Measurements from ENCODE around the gene PRKAA2. TPM values are rescaled to one million over a fixed set of nuclear protein-coding genes. Genes with fewer than 3 reads are reported as not detected.

Gene PRKAA2
- total RNA-seq, 1 experiment from 2014 or later, result 11.1 TPM

DNA sequence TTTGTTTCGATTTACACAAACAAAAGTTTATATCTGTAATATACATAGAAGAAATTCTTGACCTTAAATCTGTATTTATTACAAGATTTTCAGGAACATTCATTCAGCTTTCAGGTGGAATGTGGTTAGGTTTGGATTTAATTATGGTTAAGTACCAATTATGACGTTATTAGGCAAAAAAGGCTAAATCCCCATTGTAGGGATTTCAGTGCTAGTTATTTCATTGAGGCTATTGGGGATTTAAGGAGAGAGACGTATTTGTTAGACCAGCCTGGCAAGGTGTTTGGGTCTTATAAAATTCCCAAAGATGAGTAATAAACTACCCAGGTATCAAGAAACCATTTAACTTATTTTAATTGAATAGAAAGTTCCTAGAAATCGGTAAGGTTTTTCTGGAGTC is 26.0 kb downstream of the PRKAA2 start:
- H3K36me3 ChIP-seq (ENCODE audit: control insufficient read depth, insufficient read depth, low read length), result no peaks in the 10 kb centered on the region; the same call in 1 of the 2 replicates
- in situ Hi-C loops (cut with HindIII; ENCODE audit: low pct_unique_long_range_greater_than_20kb, low sequenced_read_pairs) (no loop called here), intact Hi-C loops (cut with micrococcal nuclease; ENCODE audit: unreplicated experiment) (no loop called here)
- H3K27me3 ChIP-seq (ENCODE audit: control insufficient read depth, insufficient read depth, low read length), result no peaks in the 10 kb centered on the region
- ATAC-seq (no peak), DNase-seq (ENCODE audit: low read depth, low spot score) (no peak)
- POLR2A ChIA-PET, result no interaction called here
- H3K27ac ChIP-seq (ENCODE audit: low read length), result no peak overlapping the region
- no TSS peak for BruUV-seq (replicated peaks)
- CTCF ChIA-PET, result no interaction called here
- H3K9me3 ChIP-seq (ENCODE audit: control insufficient read depth, insufficient read depth, low read depth, low read length), result no peaks in the 10 kb centered on the region
- H3K4me3 ChIP-seq (ENCODE audit: low read depth in 2 of 2, low read length in 2 of 2), result no peak overlapping the region
- H3K4me1 ChIP-seq (ENCODE audit: control insufficient read depth, insufficient read depth, low read length), result 0 out of 2 replicates have a peak, but pooled peaks cover under 1% of the 10 kb centered on the region
- no peak for TF ChIP-seq SIN3A (IDR thresholded peaks at IDR 0.05; ENCODE audit: borderline replicate concordance, insufficient read depth, low read depth, low read length)
- no peak for TF ChIP-seq TCF7L2 (IDR thresholded peaks at IDR 0.05; ENCODE audit: low read depth, low read length)
- no peak for TF ChIP-seq POLR2AphosphoS5 (IDR thresholded peaks at IDR 0.05; ENCODE audit: low read depth, low read length)
- TF ChIP-seq CTCF (IDR thresholded peaks at IDR 0.05), result no peak
- TF ChIP-seq REST (IDR thresholded peaks at IDR 0.05; ENCODE audit: insufficient read depth in 1 of 2, low read depth in 2 of 2, low read length in 1 of 2), result no peak

DNA sequence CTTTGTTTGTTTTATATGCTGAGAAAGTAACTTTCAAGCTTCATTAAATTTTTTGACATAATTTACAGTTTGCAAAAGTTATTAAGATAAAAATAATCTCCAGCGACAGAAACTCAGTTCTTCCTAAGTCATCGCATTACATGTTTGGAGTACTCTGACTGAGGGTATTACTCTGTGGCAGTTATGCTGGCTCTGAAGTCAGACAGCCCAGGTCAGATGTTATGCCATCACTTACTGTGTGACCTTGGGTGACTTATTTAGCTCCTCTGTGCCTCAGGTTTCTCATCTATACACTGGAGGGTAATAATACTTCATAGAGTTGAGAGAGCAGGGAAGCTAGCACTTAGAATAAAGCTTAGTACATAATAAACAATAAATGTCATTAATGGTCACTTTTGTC is 26.4 kb downstream of the PRKAA2 start:
- CTCF ChIA-PET, result no interaction called here
- ATAC-seq, result no peak
- no peaks in the 10 kb centered on the region for H3K27me3 ChIP-seq (ENCODE audit: control insufficient read depth, insufficient read depth, low read length)
- no peak overlapping the region for H3K27ac ChIP-seq (ENCODE audit: low read length)
- no peaks in the 10 kb centered on the region; the same call in 1 of the 2 replicates for H3K36me3 ChIP-seq (ENCODE audit: control insufficient read depth, insufficient read depth, low read length)
- in situ Hi-C loops (cut with HindIII; ENCODE audit: low pct_unique_long_range_greater_than_20kb, low sequenced_read_pairs), result no loop called here
- H3K4me3 ChIP-seq (ENCODE audit: low read depth in 2 of 2, low read length in 2 of 2), result no peak overlapping the region
- TF ChIP-seq TCF7L2 (IDR thresholded peaks at IDR 0.05; ENCODE audit: low read depth, low read length) (no peak), POLR2AphosphoS5 (IDR thresholded peaks at IDR 0.05; ENCODE audit: low read depth, low read length) (no peak), REST (IDR thresholded peaks at IDR 0.05; ENCODE audit: insufficient read depth in 1 of 2, low read depth in 2 of 2, low read length in 1 of 2) (no peak), SIN3A (IDR thresholded peaks at IDR 0.05; ENCODE audit: borderline replicate concordance, insufficient read depth, low read depth, low read length) (no peak), CTCF (IDR thresholded peaks at IDR 0.05) (no peak)
- BruUV-seq (replicated peaks), result no TSS peak
- H3K9me3 ChIP-seq (ENCODE audit: control insufficient read depth, insufficient read depth, low read depth, low read length), result no peaks in the 10 kb centered on the region
- peaks cover 5% of the 10 kb centered on the region; the same call in 1 of the 2 replicates for H3K4me1 ChIP-seq (ENCODE audit: control insufficient read depth, insufficient read depth, low read length)
- POLR2A ChIA-PET, result interaction anchor here (0.6 kb wide), 1 partner anchor 564 kb away, joined by 3 read pairs; no protein-coding TSS in a partner anchor
- no peak for DNase-seq (ENCODE audit: low read depth, low spot score)
- intact Hi-C loops (cut with micrococcal nuclease; ENCODE audit: unreplicated experiment), result no loop called here

Data from Panc1 (cell line).